B cell (primary cell): ENCODE data around the gene ZNF354C. TPM values are rescaled to one million over a fixed set of nuclear protein-coding genes. Genes with fewer than 3 reads are reported as not detected.

Experiments used
- ATAC-seq: fragments of 200-7000 bp; cut with Tn5 transposase; one replicate; pipeline ENCODE4 v1.10.0; 2021; ENCODE audit warnings: low read depth, mild to moderate bottlenecking, moderate number of reproducible peaks, moderate library complexity
- CTCF ChIA-PET: fragments of 350-600 bp; sonication (Branson Sonifier 250); formaldehyde crosslinking; loops from one replicate; lab custom pipeline; 2021; ENCODE audit warnings: antibody characterized with exemption, inconsistent platforms; lab: Charles Lee
- POLR2A ChIA-PET: fragments of 350-600 bp; sonication (Branson Sonifier 250); formaldehyde crosslinking; loops from one replicate; lab custom pipeline; 2021; ENCODE audit warnings: antibody characterized with exemption; lab: Charles Lee
- DNase-seq: peaks from one replicate; pipeline ENCODE4 v3.0.0; 2013
- H2AFZ ChIP-seq: 2 replicates; pipeline ENCODE4 v1.6.1; 2012; ENCODE audit warnings: mild to moderate bottlenecking, low read depth, low read length; ENCODE audit not compliant: insufficient read depth, poor library complexity, severe bottlenecking
- H3K27ac ChIP-seq, 2 donors: 1 replicate in 1 of 2; 2 replicates in 1 of 2; pipeline ENCODE4 v1.5.1; 2012 to 2013; ENCODE audit warnings: low read length in 2 of 2, mild to moderate bottlenecking in 2 of 2, moderate library complexity in 1 of 2
- H3K27me3 ChIP-seq, 4 experiments: fragments of 200-600 bp in 1 of 4; sonication (generic) in 1 of 4; replicated peaks in 1 of 4; 1 replicate in 2 of 4; 2 replicates in 2 of 4; pipeline versions ENCODE4 v1.6.1 to v1.7.0; 2013 to 2016; ENCODE audit warnings: low read length in 3 of 4, mild to moderate bottlenecking in 2 of 4, mixed read lengths in 1 of 4, moderate library complexity in 1 of 4; ENCODE audit not compliant: insufficient read depth in 4 of 4, control insufficient read depth in 3 of 4; ENCODE audit errors: control extremely low read depth in 1 of 4
- H3K36me3 ChIP-seq, 2 experiments: replicated peaks in 1 of 2; 1 replicate in 1 of 2; 2 replicates in 1 of 2; pipeline versions ENCODE4 v1.6.1 to v1.7.1; 2013; ENCODE audit warnings: low read length in 1 of 2; ENCODE audit not compliant: insufficient read depth in 2 of 2, control insufficient read depth in 1 of 2; ENCODE audit errors: control extremely low read depth in 1 of 2, extremely low read depth in 1 of 2
- H3K4me1 ChIP-seq, 2 donors: fragments of 200-600 bp in 1 of 2; sonication (generic) in 1 of 2; 1 replicate in 1 of 2; 2 replicates in 1 of 2; pipeline versions ENCODE4 v1.5.1 to v1.6.1; 2013 to 2017; ENCODE audit warnings: low read length in 2 of 2; ENCODE audit not compliant: control insufficient read depth in 2 of 2, insufficient read depth in 2 of 2
- H3K4me2 ChIP-seq: replicated peaks from 2 replicates; pipeline ENCODE3; 2012; ENCODE audit warnings: mild to moderate bottlenecking, low read depth, low read length; ENCODE audit not compliant: poor library complexity, severe bottlenecking
- H3K4me3 ChIP-seq, 5 experiments: fragments of 200-600 bp in 1 of 5; sonication (generic) in 1 of 5; 1 replicate in 3 of 5; 2 replicates in 2 of 5; pipeline versions ENCODE4 v1.5.1 to v1.7.0; 2011 to 2016; ENCODE audit warnings: low read length in 4 of 5, mild to moderate bottlenecking in 4 of 5, low read depth in 2 of 5, control low read depth in 1 of 5, moderate library complexity in 1 of 5; ENCODE audit not compliant: insufficient read depth in 1 of 5; ENCODE audit errors: control extremely low read depth in 1 of 5, extremely low read depth in 1 of 5
- H3K79me2 ChIP-seq: fragments of 200-600 bp; sonication (generic); one replicate; pipeline ENCODE4 v1.6.0; 2016; ENCODE audit warnings: low read length; ENCODE audit not compliant: control insufficient read depth, insufficient read depth
- H3K9ac ChIP-seq: fragments of 200-600 bp; sonication (generic); 2 replicates; pipeline ENCODE4 v1.6.1; 2017; ENCODE audit warnings: mild to moderate bottlenecking, low read length, moderate library complexity
- H3K9me3 ChIP-seq, 3 donors: one replicate each; pipeline versions ENCODE4 v1.6.1 to v1.7.1; 2013; ENCODE audit warnings: low read length in 2 of 3; ENCODE audit not compliant: control insufficient read depth in 2 of 3, insufficient read depth in 1 of 3; ENCODE audit errors: control extremely low read depth in 1 of 3
- H4K20me1 ChIP-seq: 2 replicates; pipeline ENCODE4 v1.6.0; 2012; ENCODE audit warnings: mild to moderate bottlenecking, low read length; ENCODE audit not compliant: insufficient read depth, control insufficient read depth, poor library complexity, severe bottlenecking
- H3K27ac Mint-ChIP-seq: one replicate; pipeline ENCODE4 v1.8.0; 2021; ENCODE audit warnings: mixed read lengths
- H3K27me3 Mint-ChIP-seq: one replicate; pipeline ENCODE4 v1.8.0; 2021; ENCODE audit warnings: mixed read lengths
- H3K4me1 Mint-ChIP-seq: one replicate; pipeline ENCODE4 v1.8.0; 2021; ENCODE audit warnings: mixed read lengths
- H3K4me3 Mint-ChIP-seq: one replicate; pipeline ENCODE4 v1.8.0; 2021; ENCODE audit warnings: mixed read lengths
- H3K9me3 Mint-ChIP-seq: one replicate; pipeline ENCODE4 v1.8.0; 2022; ENCODE audit warnings: mixed read lengths; ENCODE audit not compliant: insufficient read depth
- EZH2 ChIP-seq: IDR thresholded peaks from 2 replicates; pipeline ENCODE4 v1.6.1; 2012; ENCODE audit warnings: borderline replicate concordance, low read depth, mild to moderate bottlenecking, moderate library complexity, low read length; ENCODE audit not compliant: insufficient read depth, poor library complexity, severe bottlenecking
- WGBS: methylation state at CpG from one replicate; pipeline ENCODE4 v1.1.5; 2013; ENCODE audit warnings: missing lambda C conversion rate; ENCODE audit not compliant: insufficient coverage; 5-methylcytosine and 5-hydroxymethylcytosine counted together
- intact Hi-C: fragments of 100-400 bp; cut with micrococcal nuclease; formaldehyde crosslinking; loops from one replicate; pipeline ENCODE4 v1.10.0; 2022
- polyA plus RNA-seq: library from polyadenylated mRNA; depleted of rRNA; stranded (reverse); fragments of >200 nt; gene quantifications from 2 replicates; pipeline ENCODE4 v1.2.3, GENCODE V29; 2012
- total RNA-seq, 2 donors: library from RNA; stranded (reverse); fragments of 120-200 nt in 1 of 2; gene quantifications; 1 replicate in 1 of 2; 2 replicates in 1 of 2; pipeline versions ENCODE4 v1.2.3 to v1.2.4, GENCODE V29; 2013 to 2022
- TF ChIP-seq, protein P1 (sequence below): fragments of 200-600 bp; IDR thresholded peaks from one replicate; pipeline ENCODE4 v1.8.0; 2022; ENCODE audit warnings: antibody characterized with exemption, mild to moderate bottlenecking

The ZNF354C gene
- total and polyA plus RNA-seq, 2 donors (not counting 1 experiment from before 2014, with no cell fraction given) = 2.2 to 9.5 TPM

DNA sequence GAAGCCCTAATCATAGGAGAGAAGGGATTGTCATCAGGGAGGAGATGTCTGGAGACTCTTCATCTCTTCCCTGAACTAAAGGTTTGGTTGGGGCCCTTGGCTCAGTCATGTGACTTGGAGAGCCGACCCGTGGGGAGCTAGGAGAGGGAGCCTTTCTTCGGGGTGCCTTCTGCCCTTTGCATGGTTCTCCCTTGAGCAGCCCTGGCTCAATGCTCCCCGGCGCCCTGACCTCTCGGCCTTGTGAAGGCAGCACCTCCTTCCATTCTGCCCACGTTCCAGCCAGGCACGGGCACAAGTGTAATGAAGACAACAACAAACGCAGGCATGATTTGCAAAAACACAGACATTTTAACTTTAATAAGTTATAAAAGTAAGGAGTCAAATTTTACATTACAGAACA is 50.4 kb downstream of the ZNF354C start:
- POLR2A ChIA-PET = no interaction called here
- WGBS = 88% methylated on average over 7 of the region's 9 CpGs
- no peaks in the 10 kb centered on the region for H3K27me3 ChIP-seq
- Mint-ChIP-seq H3K4me3 (no peak overlapping the region), H3K27me3 (no peaks in the 10 kb centered on the region), H3K27ac (no peak overlapping the region), H3K9me3 (peaks cover 11% of the 10 kb centered on the region), H3K4me1 (no peaks in the 10 kb centered on the region)
- ATAC-seq (no peak), DNase-seq (no peak)
- no peak overlapping the region for H2AFZ ChIP-seq
- no peak overlapping the region for H3K4me2 ChIP-seq
- TF ChIP-seq EZH2 = no peak
- TF ChIP-seq, protein P1, sequence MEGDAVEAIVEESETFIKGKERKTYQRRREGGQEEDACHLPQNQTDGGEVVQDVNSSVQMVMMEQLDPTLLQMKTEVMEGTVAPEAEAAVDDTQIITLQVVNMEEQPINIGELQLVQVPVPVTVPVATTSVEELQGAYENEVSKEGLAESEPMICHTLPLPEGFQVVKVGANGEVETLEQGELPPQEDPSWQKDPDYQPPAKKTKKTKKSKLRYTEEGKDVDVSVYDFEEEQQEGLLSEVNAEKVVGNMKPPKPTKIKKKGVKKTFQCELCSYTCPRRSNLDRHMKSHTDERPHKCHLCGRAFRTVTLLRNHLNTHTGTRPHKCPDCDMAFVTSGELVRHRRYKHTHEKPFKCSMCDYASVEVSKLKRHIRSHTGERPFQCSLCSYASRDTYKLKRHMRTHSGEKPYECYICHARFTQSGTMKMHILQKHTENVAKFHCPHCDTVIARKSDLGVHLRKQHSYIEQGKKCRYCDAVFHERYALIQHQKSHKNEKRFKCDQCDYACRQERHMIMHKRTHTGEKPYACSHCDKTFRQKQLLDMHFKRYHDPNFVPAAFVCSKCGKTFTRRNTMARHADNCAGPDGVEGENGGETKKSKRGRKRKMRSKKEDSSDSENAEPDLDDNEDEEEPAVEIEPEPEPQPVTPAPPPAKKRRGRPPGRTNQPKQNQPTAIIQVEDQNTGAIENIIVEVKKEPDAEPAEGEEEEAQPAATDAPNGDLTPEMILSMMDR = no peak
- no peaks in the 10 kb centered on the region for H3K79me2 ChIP-seq
- no peaks in the 10 kb centered on the region for H3K4me1 ChIP-seq
- H3K36me3 ChIP-seq = no peaks in the 10 kb centered on the region
- intact Hi-C loops = no loop called here
- no peak overlapping the region for H3K4me3 ChIP-seq
- no peak overlapping the region for H3K9ac ChIP-seq
- H4K20me1 ChIP-seq = no peaks in the 10 kb centered on the region
- peaks cover 0 to 68% (median 12%) of the 10 kb centered on the region in 3 donors for H3K9me3 ChIP-seq
- CTCF ChIA-PET = no interaction called here
- H3K27ac ChIP-seq = no peak overlapping the region

DNA sequence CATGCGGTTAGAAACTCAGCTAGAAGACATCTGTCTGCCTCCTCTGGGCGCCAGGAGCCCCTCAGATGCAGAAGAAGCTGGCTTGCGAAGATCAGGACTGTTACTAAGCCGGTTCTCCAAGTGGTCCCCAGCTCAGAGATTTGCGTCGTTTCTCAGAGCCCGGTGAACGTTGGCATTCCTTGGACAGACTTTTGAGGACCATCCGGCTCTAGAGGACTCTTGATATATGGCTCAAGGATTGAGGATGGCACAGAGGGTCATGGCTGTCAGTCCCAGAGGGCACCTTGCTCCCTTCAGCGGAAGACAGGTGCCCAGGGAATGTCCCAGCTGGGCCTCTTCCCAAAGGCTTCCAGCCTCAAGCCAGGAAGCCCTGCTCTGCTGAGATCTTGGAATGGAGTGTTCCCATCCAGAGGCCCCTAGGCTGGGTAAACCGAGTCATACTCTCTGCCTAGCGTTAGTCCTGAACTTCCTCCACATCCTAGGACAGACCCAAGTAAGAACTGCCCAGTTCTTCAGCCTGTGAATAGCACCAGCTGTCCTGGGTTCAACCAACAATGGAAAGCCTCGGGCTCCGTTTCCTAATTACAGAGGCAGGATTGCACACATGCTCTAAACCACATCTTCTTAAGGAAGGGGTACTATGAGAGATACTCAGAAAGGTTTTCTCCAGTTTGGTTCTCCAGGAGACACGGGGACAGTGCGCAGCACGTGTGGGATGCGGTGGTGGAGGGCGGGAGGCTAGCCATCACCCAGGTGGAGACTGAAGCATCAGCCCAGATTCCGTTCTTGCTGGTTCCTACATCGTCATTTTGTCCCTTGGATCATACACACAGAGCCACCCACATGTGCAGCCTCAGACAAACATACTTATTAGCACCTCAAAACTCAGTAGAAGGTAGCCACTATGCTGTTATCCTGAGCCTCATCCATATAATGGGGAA is 51.4 kb downstream of the ZNF354C start:
- CTCF ChIA-PET = no interaction called here
- peaks cover 0 to 78% (median 12%) of the 10 kb centered on the region in 3 donors for H3K9me3 ChIP-seq
- no peak for ATAC-seq

More for the DNA sequence above, 51.4 kb downstream of the ZNF354C start:
- Histone ChIP-seq H3K36me3 (no peaks in the 10 kb centered on the region), H3K4me3 (no peak overlapping the region), H3K9ac (no peak overlapping the region), H3K27ac (no peak overlapping the region), H3K79me2 (no peaks in the 10 kb centered on the region), H3K4me1 (no peaks in the 10 kb centered on the region), H3K4me2 (no peak overlapping the region), H3K27me3 (peaks cover 0 to 2% (median 0%) of the 10 kb centered on the region in 4 experiments), H4K20me1 (no peaks in the 10 kb centered on the region), H2AFZ (no peak overlapping the region)
- H3K4me3 Mint-ChIP-seq = no peak overlapping the region
- no peak overlapping the region for H3K27ac Mint-ChIP-seq
- no peaks in the 10 kb centered on the region for H3K27me3 Mint-ChIP-seq
- H3K9me3 Mint-ChIP-seq = peaks cover 11% of the 10 kb centered on the region
- intact Hi-C loops = no loop called here
- no peak for DNase-seq
- H3K4me1 Mint-ChIP-seq = no peaks in the 10 kb centered on the region
- 91% methylated on average over 20 of the region's 21 CpGs for WGBS
- POLR2A ChIA-PET = no interaction called here
- no peak for TF ChIP-seq EZH2
- TF ChIP-seq, protein P1 = no peak
